Activated CD8-positive, alpha-beta memory T cell treated with anti-CD3 and anti-CD28 coated beads for 36 hours (primary cell): ENCODE data around the gene TBX18. TPM values are rescaled to one million over a fixed set of nuclear protein-coding genes. Genes with fewer than 3 reads are reported as not detected.

Experiments
- CTCF ChIA-PET: fragments of 350-600 bp; sonication (Branson Sonifier 250); formaldehyde crosslinking; loops from one replicate; lab custom pipeline; 2021; ENCODE audit warnings: antibody characterized with exemption; lab: Charles Lee
- POLR2A ChIA-PET: fragments of 350-600 bp; sonication (Branson Sonifier 250); formaldehyde crosslinking; loops from one replicate; lab custom pipeline; 2021; ENCODE audit warnings: antibody characterized with exemption; lab: Charles Lee
- total RNA-seq, 2 experiments: library from RNA; stranded (reverse); gene quantifications; one replicate each; pipeline ENCODE4 v1.2.3, GENCODE V29; 2021

TBX18 gene
- not detected for total RNA-seq

- ChIA-PET POLR2A (no interaction called here), CTCF (no interaction called here)
These were observed at the start of gene TBX18 for GRCh38 chr6:84764332-84765049. Gene TBX18, minus strand, starts transcription at chr6:84764598. Its CDS starts 417 bp downstream, at chr6:84764181.

- CTCF ChIA-PET, result no interaction called here
- POLR2A ChIA-PET, result no interaction called here
These were observed 47.0 kb upstream of the TBX18 start for GRCh38 chr6:84811351-84811750.

GRCh38 chr6:84809455-84809854 is 45.1 kb upstream of the TBX18 start:
- ChIA-PET CTCF (no interaction called here), POLR2A (no interaction called here)

- ChIA-PET CTCF (no interaction called here), POLR2A (no interaction called here)
These were observed 44.2 kb upstream of the TBX18 start for GRCh38 chr6:84808491-84809061.

- ChIA-PET CTCF (no interaction called here), POLR2A (no interaction called here)
These were observed 40.7 kb upstream of the TBX18 start for GRCh38 chr6:84805145-84805544.

GRCh38 chr6:84804720-84805119 is 40.3 kb upstream of the TBX18 start:
- CTCF ChIA-PET, result interaction anchor here (0.7 kb wide), 1 partner anchor 732 kb away, joined by 3 read pairs; no protein-coding TSS in a partner anchor

GRCh38 chr6:84801250-84801649 is 36.9 kb upstream of the TBX18 start:
- ChIA-PET POLR2A (no interaction called here), CTCF (no interaction called here)

More at GRCh38 chr6:84804720-84805119, 40.3 kb upstream of the TBX18 start:
- POLR2A ChIA-PET, result no interaction called here

- ChIA-PET POLR2A (no interaction called here), CTCF (interaction anchor here (1.5 kb wide), 1 partner anchor 21 kb away, joined by 4 read pairs; no protein-coding TSS in a partner anchor)
These were observed 33.9 kb upstream of the TBX18 start for GRCh38 chr6:84798257-84798656.

- ChIA-PET CTCF (no interaction called here), POLR2A (no interaction called here)
These were observed 31.9 kb upstream of the TBX18 start for GRCh38 chr6:84796343-84796742.

- POLR2A ChIA-PET, result no interaction called here
These were observed 27.5 kb upstream of the TBX18 start for GRCh38 chr6:84791927-84792326.

GRCh38 chr6:84791233-84791632 is 26.8 kb upstream of the TBX18 start:
- CTCF ChIA-PET, result no interaction called here
- POLR2A ChIA-PET, result no interaction called here

More at GRCh38 chr6:84791927-84792326, 27.5 kb upstream of the TBX18 start:
- CTCF ChIA-PET, result no interaction called here

- ChIA-PET POLR2A (no interaction called here), CTCF (no interaction called here)
These were observed 24.8 kb upstream of the TBX18 start for GRCh38 chr6:84789170-84789569.

- CTCF ChIA-PET, result no interaction called here
These were observed 24.3 kb upstream of the TBX18 start for GRCh38 chr6:84788689-84789088.

GRCh38 chr6:84785671-84786070 is 21.3 kb upstream of the TBX18 start:
- CTCF ChIA-PET, result no interaction called here
- POLR2A ChIA-PET, result no interaction called here

More at GRCh38 chr6:84788689-84789088, 24.3 kb upstream of the TBX18 start:
- POLR2A ChIA-PET, result no interaction called here

GRCh38 chr6:84779917-84780316 is 15.5 kb upstream of the TBX18 start:
- ChIA-PET CTCF (no interaction called here), POLR2A (no interaction called here)

- ChIA-PET CTCF (no interaction called here), POLR2A (no interaction called here)
These were observed 15.0 kb upstream of the TBX18 start for GRCh38 chr6:84779380-84779779.

GRCh38 chr6:84777888-84778287 is 13.5 kb upstream of the TBX18 start:
- ChIA-PET POLR2A (no interaction called here), CTCF (interaction anchor here (1.2 kb wide), 1 partner anchor 10 kb away, joined by 3 read pairs; no protein-coding TSS in a partner anchor)

- ChIA-PET CTCF (no interaction called here), POLR2A (no interaction called here)
These were observed 12.0 kb upstream of the TBX18 start for GRCh38 chr6:84776392-84776791.

- POLR2A ChIA-PET, result no interaction called here
- CTCF ChIA-PET, result no interaction called here
These were observed 11.4 kb upstream of the TBX18 start for GRCh38 chr6:84775751-84776150.

GRCh38 chr6:84774985-84775284 is 10.5 kb upstream of the TBX18 start:
- ChIA-PET POLR2A (no interaction called here), CTCF (no interaction called here)
